GM18498 (cell line): ENCODE measurements around the gene CCDC169.

ENCODE experiments used
- ATAC-seq: cut with Tn5 transposase; IDR thresholded peaks from one replicate; pipeline ENCODE4 v1.9.1; 2021; ENCODE audit warnings: mild to moderate bottlenecking, moderate library complexity; ENCODE audit not compliant: unreplicated experiment

CCDC169 gene

GRCh38 chr13:36244990-36245389 is 52.6 kb downstream of the CCDC169 start:
- ATAC-seq: no peak

- no peak for ATAC-seq
Measured at GRCh38 chr13:36244073-36244472, 53.5 kb downstream of the CCDC169 start.

DNA sequence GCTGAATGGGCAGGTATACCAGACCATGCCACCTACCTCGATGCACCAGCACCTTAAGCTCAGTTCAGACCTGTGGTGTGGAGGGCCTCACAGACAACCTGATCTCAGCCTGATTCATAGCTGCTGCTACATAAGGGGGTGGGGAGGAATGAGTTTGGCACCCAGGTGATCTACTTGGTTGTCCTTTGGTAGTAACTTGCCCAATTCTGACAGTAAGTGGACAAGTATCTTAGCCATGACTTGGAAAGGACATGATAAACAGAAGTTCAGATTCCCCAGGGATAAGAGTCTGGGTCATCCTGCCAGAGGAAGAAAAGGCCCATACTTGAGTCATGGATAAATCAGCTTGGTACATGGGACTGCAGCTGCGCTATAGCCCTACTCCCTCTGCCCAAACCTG is 54.9 kb downstream of the CCDC169 start:
- no peak for ATAC-seq

- ATAC-seq: no peak
Measured at GRCh38 chr13:36231236-36231635, 66.4 kb downstream of the CCDC169 start.

GRCh38 chr13:36224730-36225129 is 72.9 kb downstream of the CCDC169 start:
- ATAC-seq: no peak

DNA sequence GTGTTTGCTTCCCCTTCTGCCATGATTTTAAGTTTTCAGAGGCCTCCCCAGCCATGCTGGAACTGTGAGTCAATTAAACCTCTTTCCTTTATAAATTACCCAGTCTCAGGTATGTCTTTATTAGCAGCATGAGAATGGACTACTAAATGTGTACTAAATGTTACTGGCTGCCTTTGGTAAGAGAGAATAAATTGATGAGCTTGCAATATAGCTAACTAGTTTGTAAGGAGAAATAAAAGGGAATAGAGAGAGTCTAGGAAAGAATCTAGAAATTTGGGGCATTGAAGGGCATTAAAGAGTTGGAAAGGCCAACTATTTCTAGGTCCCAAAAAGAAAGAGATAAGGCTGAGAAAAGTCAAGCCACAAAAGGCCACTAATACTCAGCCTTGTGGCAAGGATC is 77.7 kb downstream of the CCDC169 start:
- no peak for ATAC-seq

GRCh38 chr13:36217456-36217855 is 80.2 kb downstream of the CCDC169 start:
- ATAC-seq: no peak

GRCh38 chr13:36214163-36214921 is 83.3 kb downstream of the CCDC169 start, which contains the start of gene SOHLH2:
SOHLH2 (minus strand) TSS chr13:36214556; CDS start chr13:36214526, 30 bp downstream.
- ATAC-seq: no peak

DNA sequence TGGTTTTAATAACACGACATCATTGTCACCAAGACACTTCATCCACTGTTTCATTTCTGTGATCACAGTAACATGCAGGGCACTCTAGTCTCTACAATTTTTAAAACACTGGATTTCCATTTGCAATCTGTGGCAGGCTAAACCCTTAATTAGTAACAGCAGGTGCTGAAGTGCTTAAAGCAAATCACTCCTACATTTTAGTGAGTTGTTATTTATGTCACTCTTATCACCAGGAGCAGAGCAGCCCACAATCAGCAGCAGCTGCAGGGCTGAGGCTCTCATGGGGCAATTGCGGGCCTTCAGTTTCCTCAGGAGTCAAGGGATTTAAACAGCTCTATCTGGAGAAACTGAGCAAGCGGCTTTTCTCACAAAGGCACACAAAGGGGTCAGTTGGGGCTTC is 84.8 kb downstream of the CCDC169 start:
- ATAC-seq: no peak

GRCh38 chr13:36211567-36211966 is 86.0 kb downstream of the CCDC169 start:
- no peak for ATAC-seq

- ATAC-seq: no peak
Measured at GRCh38 chr13:36210738-36211137, 86.9 kb downstream of the CCDC169 start.

GRCh38 chr13:36207672-36208071 is 89.9 kb downstream of the CCDC169 start:
- no peak for ATAC-seq

GRCh38 chr13:36193151-36193855 is 104.3 kb downstream of the CCDC169 start:
- ATAC-seq: no peak

DNA sequence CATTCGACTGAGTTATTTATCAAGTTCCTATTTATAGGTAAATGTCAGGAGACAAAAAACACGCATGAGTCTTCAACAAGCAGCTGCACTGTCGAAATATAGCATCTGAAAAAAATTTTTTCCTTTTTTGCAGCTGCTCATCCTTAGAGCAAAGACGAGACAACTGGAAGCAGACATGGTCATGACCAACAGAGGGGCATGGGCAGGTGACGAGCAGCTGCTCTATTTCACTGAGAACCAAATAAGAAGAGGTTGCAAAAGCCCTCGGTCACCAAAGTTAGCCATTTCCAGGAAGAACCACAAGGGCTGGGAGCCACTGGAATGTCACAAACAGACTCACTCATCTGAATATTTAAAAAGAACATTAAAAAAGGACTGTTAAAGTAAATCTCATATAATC is 105.4 kb downstream of the CCDC169 start:
- ATAC-seq: no peak

- no peak for ATAC-seq
Measured at GRCh38 chr13:36190771-36191170, 106.8 kb downstream of the CCDC169 start.

DNA sequence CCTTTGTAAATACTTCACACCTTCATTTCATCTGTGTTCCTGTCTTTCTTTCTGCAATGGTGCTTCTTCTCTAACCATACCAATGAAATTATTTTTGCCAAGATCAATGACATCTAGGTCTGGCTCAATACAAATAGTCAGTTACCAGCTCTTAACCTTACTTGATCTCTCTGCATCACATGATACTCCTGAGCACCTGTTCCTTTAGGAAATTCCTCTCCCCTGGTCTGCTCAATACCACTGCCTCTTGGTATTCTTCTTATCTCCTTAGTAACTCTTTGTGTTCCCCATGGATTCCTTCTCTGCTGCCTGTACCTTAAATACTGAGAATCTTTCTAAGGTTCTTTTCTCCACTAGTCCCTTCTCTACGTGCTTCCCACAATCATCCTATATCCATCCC is 109.2 kb downstream of the CCDC169 start:
- ATAC-seq: no peak

DNA sequence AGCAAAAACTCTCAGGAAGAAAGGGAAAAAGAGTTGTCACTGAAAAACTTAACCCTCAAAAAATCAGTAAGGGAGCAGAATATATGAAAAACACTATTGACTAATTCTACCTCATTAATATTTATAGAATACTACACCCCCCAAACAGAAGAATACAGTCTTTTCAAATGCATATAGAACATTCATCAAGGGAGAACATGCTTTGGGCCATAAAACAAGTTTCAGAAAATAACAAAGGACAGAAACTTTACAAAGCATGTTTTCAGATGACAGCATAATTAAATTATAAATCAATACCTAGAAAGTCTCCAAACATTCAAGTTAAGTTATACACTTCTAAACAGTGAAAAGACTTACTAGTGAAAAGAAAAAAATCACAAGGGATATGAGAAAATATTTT is 113.7 kb downstream of the CCDC169 start:
- no peak for ATAC-seq
